Measurements from ENCODE around the gene TMEM141. TPM values are rescaled to one million over a fixed set of nuclear protein-coding genes. Genes with fewer than 3 reads are reported as not detected.
"Not testable (repeated sequence)": the region's sequence is repeated elsewhere in the genome, so short reads cannot be mapped to it uniquely, and the experiment has no call there.

TMEM141 gene
- total RNA-seq, 1 donor from 2014 or later = 57.8 TPM

DNA sequence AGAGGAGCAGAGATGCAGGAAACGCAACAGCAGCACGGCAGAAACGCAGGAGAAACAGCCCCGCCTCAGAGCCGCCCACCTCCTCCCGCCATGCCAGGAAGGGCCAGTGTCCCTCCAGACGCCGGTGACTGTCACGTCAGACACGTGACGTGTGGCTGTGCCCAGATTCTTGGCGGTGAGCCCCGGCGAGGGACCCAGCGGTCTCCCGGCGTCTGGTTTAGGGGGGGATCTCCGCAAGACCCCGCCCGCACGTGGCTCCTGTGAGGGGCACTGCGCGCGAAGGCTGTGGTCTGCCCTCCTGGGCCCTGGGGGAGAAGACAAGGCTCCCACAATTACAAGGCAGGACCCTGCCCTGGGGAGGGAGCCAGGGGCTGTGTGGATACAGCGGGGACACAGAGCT lies 30.7 kb upstream of the TMEM141 start:
- Mint-ChIP-seq H3K27ac (no peak overlapping the region), H3K36me3 (ENCODE audit: insufficient read depth) (no peaks in the 10 kb centered on the region), H3K9me3 (ENCODE audit: low read depth) (no peaks in the 10 kb centered on the region), H3K4me1 (ENCODE audit: low read depth) (no peaks in the 10 kb centered on the region), H3K27me3 (no peaks in the 10 kb centered on the region), H3K4me3 (ENCODE audit: low read depth) (no peak overlapping the region)
- DNase-seq (ENCODE audit: low spot score, unreplicated experiment) = no peak
- TF ChIP-seq, protein P1, sequence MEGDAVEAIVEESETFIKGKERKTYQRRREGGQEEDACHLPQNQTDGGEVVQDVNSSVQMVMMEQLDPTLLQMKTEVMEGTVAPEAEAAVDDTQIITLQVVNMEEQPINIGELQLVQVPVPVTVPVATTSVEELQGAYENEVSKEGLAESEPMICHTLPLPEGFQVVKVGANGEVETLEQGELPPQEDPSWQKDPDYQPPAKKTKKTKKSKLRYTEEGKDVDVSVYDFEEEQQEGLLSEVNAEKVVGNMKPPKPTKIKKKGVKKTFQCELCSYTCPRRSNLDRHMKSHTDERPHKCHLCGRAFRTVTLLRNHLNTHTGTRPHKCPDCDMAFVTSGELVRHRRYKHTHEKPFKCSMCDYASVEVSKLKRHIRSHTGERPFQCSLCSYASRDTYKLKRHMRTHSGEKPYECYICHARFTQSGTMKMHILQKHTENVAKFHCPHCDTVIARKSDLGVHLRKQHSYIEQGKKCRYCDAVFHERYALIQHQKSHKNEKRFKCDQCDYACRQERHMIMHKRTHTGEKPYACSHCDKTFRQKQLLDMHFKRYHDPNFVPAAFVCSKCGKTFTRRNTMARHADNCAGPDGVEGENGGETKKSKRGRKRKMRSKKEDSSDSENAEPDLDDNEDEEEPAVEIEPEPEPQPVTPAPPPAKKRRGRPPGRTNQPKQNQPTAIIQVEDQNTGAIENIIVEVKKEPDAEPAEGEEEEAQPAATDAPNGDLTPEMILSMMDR (IDR thresholded peaks at IDR 0.05; ENCODE audit: unreplicated experiment) = no peak

DNA sequence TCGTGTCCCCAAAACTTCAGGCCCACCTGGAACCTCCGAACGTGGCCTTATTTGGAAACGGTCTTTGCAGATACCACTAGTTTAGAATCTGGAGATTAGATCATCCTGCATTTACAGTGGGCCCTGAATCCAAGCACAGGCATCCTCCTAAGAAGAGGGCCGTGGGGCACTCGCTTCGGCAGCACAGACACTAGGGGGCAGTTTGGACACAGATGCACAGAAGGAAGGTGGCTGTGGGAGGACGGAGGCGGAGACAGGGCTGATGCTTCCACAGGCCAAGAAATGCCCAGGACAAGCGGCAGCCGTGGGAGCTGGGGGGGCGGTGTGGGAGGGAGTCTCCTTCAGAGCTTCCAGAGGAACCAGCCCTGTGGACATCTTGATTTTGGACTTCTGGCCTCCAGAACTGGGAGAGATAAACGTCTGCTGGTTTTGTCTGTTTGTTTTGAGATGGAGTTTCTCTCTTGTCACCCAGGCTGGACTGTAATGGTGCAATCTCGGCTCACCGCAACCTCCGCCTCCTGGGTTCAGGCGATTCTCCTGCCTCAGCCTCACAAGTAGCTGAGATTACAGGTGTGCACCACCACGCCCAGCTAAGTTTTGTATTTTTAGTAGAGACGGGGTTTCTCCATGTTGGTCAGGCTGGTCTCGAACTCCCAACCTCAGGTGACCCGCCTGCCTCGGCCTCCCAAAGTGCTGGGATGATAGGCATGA lies 30.2 kb upstream of the TMEM141 start:
- not testable (repeated sequence) for H3K27ac Mint-ChIP-seq; H3K4me1 Mint-ChIP-seq (ENCODE audit: low read depth); H3K27me3 Mint-ChIP-seq; H3K36me3 Mint-ChIP-seq (ENCODE audit: insufficient read depth); H3K4me3 Mint-ChIP-seq (ENCODE audit: low read depth); H3K9me3 Mint-ChIP-seq (ENCODE audit: low read depth); DNase-seq (ENCODE audit: low spot score, unreplicated experiment)
- TF ChIP-seq, protein P1 (IDR thresholded peaks at IDR 0.05; ENCODE audit: unreplicated experiment) = peak; percentile 56

DNA sequence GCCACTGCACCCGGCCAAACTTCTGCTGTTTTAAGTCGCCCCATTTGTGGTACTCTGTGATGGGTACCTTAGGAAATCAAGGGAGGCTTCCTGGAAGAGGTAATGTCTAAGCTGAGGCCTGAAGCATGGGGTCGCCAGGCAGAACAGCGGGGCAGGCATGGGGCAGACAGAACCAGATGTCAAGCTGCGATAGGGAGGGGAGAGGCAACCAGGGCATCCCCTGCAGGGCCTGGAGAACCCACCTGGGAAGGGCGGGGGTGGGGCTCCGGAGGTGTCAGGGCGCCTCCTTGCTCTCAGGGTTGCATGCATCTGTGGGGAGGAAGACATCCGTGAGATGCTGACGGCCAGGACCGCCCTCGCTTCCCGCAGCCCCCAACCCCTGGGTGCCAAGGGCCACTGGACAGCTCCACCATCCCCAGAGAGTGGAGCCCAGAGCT lies 29.6 kb upstream of the TMEM141 start:
- TF ChIP-seq, protein P1 (IDR thresholded peaks at IDR 0.05; ENCODE audit: unreplicated experiment) = no peak
- no peak overlapping the region for H3K27ac Mint-ChIP-seq
- H3K36me3 Mint-ChIP-seq (ENCODE audit: insufficient read depth) = no peaks in the 10 kb centered on the region
- H3K4me1 Mint-ChIP-seq (ENCODE audit: low read depth) = no peaks in the 10 kb centered on the region
- H3K9me3 Mint-ChIP-seq (ENCODE audit: low read depth) = no peaks in the 10 kb centered on the region
- H3K4me3 Mint-ChIP-seq (ENCODE audit: low read depth) = no peak overlapping the region
- DNase-seq (ENCODE audit: low spot score, unreplicated experiment) = no peak
- no peaks in the 10 kb centered on the region for H3K27me3 Mint-ChIP-seq

DNA sequence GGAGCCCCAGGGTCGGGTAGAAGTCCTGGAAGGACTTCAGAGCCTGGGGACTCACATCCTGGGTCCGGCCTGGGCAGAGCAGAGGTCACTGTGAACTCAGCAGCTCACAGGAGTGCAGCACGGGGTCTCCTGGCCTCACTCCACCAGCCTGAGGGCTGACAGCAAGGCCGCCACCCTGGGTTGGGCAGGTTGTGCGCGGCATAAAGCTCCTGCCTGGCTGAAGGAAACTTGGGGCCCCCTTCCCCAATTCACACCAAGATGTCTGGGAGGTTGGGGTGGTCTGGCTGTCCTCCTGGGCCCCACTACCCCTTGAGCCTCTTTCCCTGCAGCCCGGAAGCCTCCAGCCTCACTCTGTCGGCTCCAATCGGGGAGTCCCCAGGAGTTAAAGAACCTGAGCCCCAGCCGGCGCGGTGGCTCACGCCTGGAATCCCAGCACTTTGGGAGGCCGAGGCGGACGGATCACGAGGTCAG lies 28.9 kb upstream of the TMEM141 start:
- Mint-ChIP-seq H3K27ac (no peak overlapping the region), H3K27me3 (peaks cover 3% of the 10 kb centered on the region), H3K4me3 (ENCODE audit: low read depth) (no peak overlapping the region), H3K4me1 (ENCODE audit: low read depth) (no peaks in the 10 kb centered on the region), H3K36me3 (ENCODE audit: insufficient read depth) (no peaks in the 10 kb centered on the region), H3K9me3 (ENCODE audit: low read depth) (no peaks in the 10 kb centered on the region)
- DNase-seq (ENCODE audit: low spot score, unreplicated experiment) = no peak
- TF ChIP-seq, protein P1 (IDR thresholded peaks at IDR 0.05; ENCODE audit: unreplicated experiment) = no peak

DNA sequence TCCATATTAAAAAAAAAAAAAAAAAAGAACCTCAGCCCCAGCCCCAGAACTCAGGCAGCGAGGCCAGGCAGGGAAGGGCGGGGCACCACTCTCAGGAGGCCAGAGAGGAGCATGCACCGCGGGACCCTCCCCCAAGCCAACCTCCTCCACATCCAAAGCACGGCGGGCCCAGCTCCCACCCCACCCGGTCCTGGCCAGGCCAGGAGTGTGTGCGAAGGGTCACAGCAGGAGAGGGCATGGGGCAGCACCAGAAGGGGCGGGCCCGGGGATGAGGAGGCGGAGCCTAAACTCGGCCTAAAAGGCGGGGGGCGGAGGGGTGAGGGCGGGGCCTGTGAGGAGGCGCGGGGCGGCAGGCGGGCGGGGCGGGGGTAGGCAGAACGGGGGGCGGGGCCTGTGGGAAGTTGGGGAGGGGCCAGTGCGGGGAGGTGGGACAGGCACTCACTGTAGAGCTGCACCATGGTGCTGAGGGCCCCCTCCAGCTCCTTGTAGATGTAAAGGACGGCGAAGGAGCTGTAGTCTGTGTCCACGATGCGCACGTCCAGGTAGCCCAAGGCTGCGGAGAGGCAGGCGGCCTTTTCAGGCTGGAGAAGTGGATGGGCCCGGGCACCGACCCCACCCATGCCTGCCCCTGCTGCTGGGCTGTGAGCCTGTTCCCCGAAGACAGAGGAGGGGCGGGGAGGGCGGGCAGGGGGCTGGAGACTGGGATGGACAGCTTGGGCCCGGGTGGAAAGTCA lies 28.1 kb upstream of the TMEM141 start:
- DNase-seq (ENCODE audit: low spot score, unreplicated experiment) = peak; percentile 40
- TF ChIP-seq, protein P1 (IDR thresholded peaks at IDR 0.05; ENCODE audit: unreplicated experiment) = no peak
- no peaks in the 10 kb centered on the region for H3K36me3 Mint-ChIP-seq (ENCODE audit: insufficient read depth)
- H3K27ac Mint-ChIP-seq = no peak overlapping the region
- H3K27me3 Mint-ChIP-seq = peaks cover 3% of the 10 kb centered on the region
- no peak overlapping the region for H3K4me3 Mint-ChIP-seq (ENCODE audit: low read depth)
- H3K9me3 Mint-ChIP-seq (ENCODE audit: low read depth) = no peaks in the 10 kb centered on the region
- no peaks in the 10 kb centered on the region for H3K4me1 Mint-ChIP-seq (ENCODE audit: low read depth)
